SU-DHL-6 (cell line): ENCODE results near the gene FANK1.
"Not testable (repeated sequence)": the region's sequence is repeated elsewhere in the genome, so short reads cannot be mapped to it uniquely, and the experiment has no call there.

Source experiments
- H2AFZ ChIP-seq: fragments of 200-600 bp; sonication (generic); 2 replicates; pipeline ENCODE4 v1.6.1; 2014; ENCODE audit warnings: low read depth, mild to moderate bottlenecking, moderate library complexity, mixed read lengths, antibody characterized with exemption, low read length; ENCODE audit not compliant: severe bottlenecking
- H3F3A ChIP-seq: fragments of 200-600 bp; shearing (Covaris generic); 2 replicates; pipeline ENCODE4 v1.6.0; 2016; ENCODE audit warnings: antibody characterized with exemption, mild to moderate bottlenecking; ENCODE audit not compliant: insufficient read depth
- H3K27ac ChIP-seq: fragments of 200-600 bp; sonication (generic); 2 replicates; pipeline ENCODE4 v1.5.1; 2016; ENCODE audit warnings: low read depth, mild to moderate bottlenecking, low read length, moderate library complexity, mixed read lengths
- H3K27me3 ChIP-seq: fragments of 200-600 bp; sonication (generic), shearing (Covaris generic); 2 replicates; pipeline ENCODE4 v1.6.0; 2014; ENCODE audit warnings: mild to moderate bottlenecking, low read length
- H3K36me3 ChIP-seq: fragments of 200-600 bp; sonication (generic); 2 replicates; pipeline ENCODE4 v1.6.1; 2014; ENCODE audit warnings: mild to moderate bottlenecking, low read length, mixed read lengths
- H3K4me2 ChIP-seq: fragments of 300-600, 200-600 bp; shearing (Covaris generic), sonication (generic); 2 replicates; pipeline ENCODE4 v1.6.0; 2014; ENCODE audit warnings: low read length, low read depth, mild to moderate bottlenecking; ENCODE audit not compliant: poor library complexity, severe bottlenecking
- H3K4me3 ChIP-seq: fragments of 200-600 bp; sonication (generic); 2 replicates; pipeline ENCODE4 v1.5.1; 2014; ENCODE audit warnings: antibody characterized with exemption, low read length, mild to moderate bottlenecking, mixed read lengths; ENCODE audit not compliant: insufficient read depth, poor library complexity, severe bottlenecking
- H3K79me2 ChIP-seq: fragments of 200-600 bp; sonication (generic); 2 replicates; pipeline ENCODE4 v1.6.1; 2014; ENCODE audit warnings: mild to moderate bottlenecking, low read length, moderate library complexity; ENCODE audit not compliant: insufficient read depth
- H3K9ac ChIP-seq: fragments of 200-600 bp; sonication (generic); 2 replicates; pipeline ENCODE4 v1.7.0; 2014; ENCODE audit warnings: mild to moderate bottlenecking, low read length
- H3K9me2 ChIP-seq: fragments of 200-600 bp; sonication (generic); replicated peaks from 2 replicates; pipeline ENCODE4 v1.6.1; 2014; ENCODE audit warnings: low read length; ENCODE audit not compliant: insufficient read depth
- H3K9me3 ChIP-seq: fragments of 200-600 bp; sonication (generic); 2 replicates; pipeline ENCODE4 v1.6.1; 2014; ENCODE audit warnings: low read length, mixed read lengths; ENCODE audit not compliant: insufficient read depth
- H4K20me1 ChIP-seq: fragments of 200-600 bp; sonication (generic); 2 replicates; pipeline ENCODE4 v1.6.1; 2014; ENCODE audit warnings: low read depth, mild to moderate bottlenecking, antibody characterized with exemption, low read length, moderate library complexity, mixed read lengths
- EZH2phosphoT487 ChIP-seq: fragments of 200-600 bp; sonication (generic), shearing (Covaris generic); conservative IDR thresholded peaks from 2 replicates; pipeline ENCODE4 v1.6.1; 2018; ENCODE audit warnings: mild to moderate bottlenecking, antibody characterized with exemption, low read length, moderate library complexity, mixed read lengths
- TF ChIP-seq, protein P1 (sequence below): fragments of 200-600 bp; sonication (generic); IDR thresholded peaks from one replicate; pipeline ENCODE4 v1.5.1; 2017; ENCODE audit warnings: antibody characterized with exemption, mild to moderate bottlenecking, low read length, moderate library complexity; ENCODE audit not compliant: insufficient read depth, poor library complexity, severe bottlenecking

Gene FANK1

DNA sequence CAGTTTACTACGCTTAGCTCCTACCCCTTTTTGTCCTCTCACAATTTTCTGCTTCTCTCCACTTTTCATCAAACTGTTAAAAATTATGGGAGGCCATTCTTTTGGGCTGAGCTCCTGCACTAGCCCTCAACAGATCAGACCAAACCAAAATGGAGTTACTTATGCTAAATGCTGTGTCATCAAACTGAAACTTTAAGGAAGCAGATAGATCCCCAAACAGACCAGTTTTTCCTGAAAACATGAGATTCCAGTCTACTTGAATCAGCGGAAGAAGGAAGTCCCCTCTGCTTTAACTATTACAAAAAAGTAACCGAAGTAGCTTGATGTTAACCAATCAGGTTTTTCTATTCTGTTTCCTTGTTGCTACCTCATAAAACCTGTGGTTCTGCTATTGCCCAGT lies 20.6 kb downstream of the FANK1 start:
- TF ChIP-seq EZH2phosphoT487: no peak
- TF ChIP-seq, protein P1, sequence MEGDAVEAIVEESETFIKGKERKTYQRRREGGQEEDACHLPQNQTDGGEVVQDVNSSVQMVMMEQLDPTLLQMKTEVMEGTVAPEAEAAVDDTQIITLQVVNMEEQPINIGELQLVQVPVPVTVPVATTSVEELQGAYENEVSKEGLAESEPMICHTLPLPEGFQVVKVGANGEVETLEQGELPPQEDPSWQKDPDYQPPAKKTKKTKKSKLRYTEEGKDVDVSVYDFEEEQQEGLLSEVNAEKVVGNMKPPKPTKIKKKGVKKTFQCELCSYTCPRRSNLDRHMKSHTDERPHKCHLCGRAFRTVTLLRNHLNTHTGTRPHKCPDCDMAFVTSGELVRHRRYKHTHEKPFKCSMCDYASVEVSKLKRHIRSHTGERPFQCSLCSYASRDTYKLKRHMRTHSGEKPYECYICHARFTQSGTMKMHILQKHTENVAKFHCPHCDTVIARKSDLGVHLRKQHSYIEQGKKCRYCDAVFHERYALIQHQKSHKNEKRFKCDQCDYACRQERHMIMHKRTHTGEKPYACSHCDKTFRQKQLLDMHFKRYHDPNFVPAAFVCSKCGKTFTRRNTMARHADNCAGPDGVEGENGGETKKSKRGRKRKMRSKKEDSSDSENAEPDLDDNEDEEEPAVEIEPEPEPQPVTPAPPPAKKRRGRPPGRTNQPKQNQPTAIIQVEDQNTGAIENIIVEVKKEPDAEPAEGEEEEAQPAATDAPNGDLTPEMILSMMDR: no peak
- no peaks in the 10 kb centered on the region for H3K79me2 ChIP-seq
- H3K27ac ChIP-seq: no peak overlapping the region
- H3K9me3 ChIP-seq: no peaks in the 10 kb centered on the region
- no peak overlapping the region for H3K4me2 ChIP-seq
- H3K9ac ChIP-seq: no peak overlapping the region
- no peak overlapping the region for H3K4me3 ChIP-seq
- H3F3A ChIP-seq: no peaks in the 10 kb centered on the region
- no peaks in the 10 kb centered on the region for H4K20me1 ChIP-seq
- H3K27me3 ChIP-seq: no peaks in the 10 kb centered on the region
- H3K9me2 ChIP-seq: no peaks in the 10 kb centered on the region
- no peak overlapping the region for H2AFZ ChIP-seq
- H3K36me3 ChIP-seq: no peaks in the 10 kb centered on the region

DNA sequence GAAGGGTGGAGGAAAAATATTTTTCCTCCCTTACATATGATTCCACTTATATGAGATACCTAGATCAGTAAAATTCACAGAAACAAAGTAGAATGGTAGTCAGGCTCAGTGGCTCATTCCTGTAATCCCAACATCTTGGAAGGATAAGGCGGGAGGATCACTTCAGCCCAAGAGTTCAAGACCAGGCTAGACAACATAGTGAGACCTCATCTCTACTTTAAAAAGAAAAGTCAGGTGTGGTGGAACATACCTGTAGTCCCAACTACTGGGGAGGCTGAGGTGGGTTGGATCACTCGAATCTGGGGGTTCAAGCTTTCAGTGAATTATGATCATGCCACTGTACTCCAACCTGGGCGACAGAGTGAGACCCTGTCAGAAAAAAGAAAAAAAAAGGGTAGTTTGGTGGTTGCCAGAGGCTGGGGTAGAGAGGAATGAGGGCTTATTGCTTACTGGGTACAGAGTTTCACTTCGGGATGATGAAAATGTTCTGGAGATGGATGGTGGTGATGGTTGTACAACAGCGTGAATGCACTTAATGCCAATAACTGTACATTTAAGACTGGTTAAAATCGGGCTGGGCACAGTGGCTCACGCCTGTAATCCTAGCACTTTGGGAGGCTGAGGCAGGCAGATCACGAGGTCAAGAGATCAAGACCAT lies 21.5 kb downstream of the FANK1 start:
- H3K9me3 ChIP-seq, H3K27ac ChIP-seq, H3K9ac ChIP-seq, H3K27me3 ChIP-seq, H3K4me3 ChIP-seq, H3F3A ChIP-seq, H2AFZ ChIP-seq, H3K79me2 ChIP-seq, H4K20me1 ChIP-seq, H3K9me2 ChIP-seq, H3K4me2 ChIP-seq, H3K36me3 ChIP-seq: not testable (repeated sequence)

DNA sequence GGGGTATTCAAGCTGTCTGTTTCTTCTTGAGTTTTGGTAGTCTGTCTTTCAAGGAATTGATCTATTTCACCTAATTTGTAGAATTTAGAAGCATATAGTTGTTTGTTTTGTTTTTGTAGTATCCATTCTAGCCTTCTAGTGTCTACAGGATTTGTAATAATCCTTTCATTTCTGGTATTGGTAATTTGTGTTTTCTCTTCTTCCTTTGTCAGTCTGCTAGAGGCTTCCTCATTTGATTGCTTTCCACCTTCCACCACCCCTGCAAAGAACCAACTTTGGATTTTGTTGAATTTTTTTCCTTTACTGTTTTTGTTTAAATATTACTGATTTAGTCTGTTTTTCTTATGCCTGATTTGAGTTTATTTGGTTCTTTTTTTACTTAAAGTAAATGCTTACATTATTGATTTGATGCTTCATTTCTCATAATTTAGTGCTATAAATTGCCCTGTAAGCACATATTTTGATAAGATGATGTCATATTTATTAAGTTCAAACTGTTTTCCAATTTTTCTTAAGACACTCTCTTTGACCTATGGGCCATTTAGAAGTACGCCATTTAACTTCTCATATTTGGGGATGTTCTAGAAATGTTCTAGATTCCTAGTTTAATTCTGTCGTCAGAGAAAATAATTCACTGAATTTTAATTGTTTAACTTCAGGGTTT lies 25.4 kb downstream of the FANK1 start:
- not testable (repeated sequence) for H3K9ac ChIP-seq

DNA sequence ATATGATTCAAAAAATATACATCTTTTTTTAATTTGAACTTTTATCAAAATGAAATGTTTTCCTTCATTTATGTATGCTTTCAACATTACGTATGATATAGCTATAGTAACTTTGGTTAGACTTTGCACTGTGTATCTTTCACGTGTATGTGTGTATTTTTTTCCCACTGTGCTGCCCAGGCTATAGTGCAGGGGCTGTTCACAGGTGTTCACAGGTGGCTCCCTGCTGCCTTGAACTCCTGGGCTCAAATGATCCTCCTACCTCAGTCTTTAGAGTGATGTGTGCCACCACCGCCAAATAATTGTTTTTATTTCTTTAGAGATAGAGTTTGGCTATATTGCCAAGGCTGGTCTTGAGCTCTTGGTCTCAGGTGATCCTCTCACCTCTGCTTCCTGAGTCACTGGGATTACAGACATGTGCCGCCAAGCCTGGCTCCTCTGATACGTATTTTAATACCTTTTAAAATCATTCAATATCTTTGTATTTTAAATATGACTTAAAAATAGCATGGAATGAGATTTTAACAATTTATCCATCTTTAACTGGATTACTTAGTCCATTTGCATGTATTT lies 29.0 kb downstream of the FANK1 start:
- H3K9me2 ChIP-seq: no peaks in the 10 kb centered on the region
- no peaks in the 10 kb centered on the region for H3K36me3 ChIP-seq
- H3K9ac ChIP-seq: no peak overlapping the region
- TF ChIP-seq, protein P1: no peak
- no peak for TF ChIP-seq EZH2phosphoT487
- no peaks in the 10 kb centered on the region for H3K9me3 ChIP-seq
- H2AFZ ChIP-seq: no peak overlapping the region
- no peak overlapping the region for H3K4me3 ChIP-seq
- H3K27me3 ChIP-seq: no peaks in the 10 kb centered on the region
- H3K79me2 ChIP-seq: no peaks in the 10 kb centered on the region
- no peak overlapping the region for H3K4me2 ChIP-seq
- no peaks in the 10 kb centered on the region for H3F3A ChIP-seq
- H4K20me1 ChIP-seq: no peaks in the 10 kb centered on the region
- H3K27ac ChIP-seq: no peak overlapping the region

More for the DNA sequence above, 25.4 kb downstream of the FANK1 start:
- not testable (repeated sequence) for H2AFZ ChIP-seq, H3K79me2 ChIP-seq, H3K9me2 ChIP-seq, H3K4me2 ChIP-seq, H4K20me1 ChIP-seq, H3K27me3 ChIP-seq, H3K4me3 ChIP-seq, H3K9me3 ChIP-seq, H3K36me3 ChIP-seq, H3K27ac ChIP-seq, H3F3A ChIP-seq
